ENCODE data around the gene CD109. TPM values are rescaled to one million over a fixed set of nuclear protein-coding genes. Genes with fewer than 3 reads are reported as not detected.

The CD109 gene
- total RNA-seq, 1 experiment from 2014 or later = 3.2 TPM

DNA sequence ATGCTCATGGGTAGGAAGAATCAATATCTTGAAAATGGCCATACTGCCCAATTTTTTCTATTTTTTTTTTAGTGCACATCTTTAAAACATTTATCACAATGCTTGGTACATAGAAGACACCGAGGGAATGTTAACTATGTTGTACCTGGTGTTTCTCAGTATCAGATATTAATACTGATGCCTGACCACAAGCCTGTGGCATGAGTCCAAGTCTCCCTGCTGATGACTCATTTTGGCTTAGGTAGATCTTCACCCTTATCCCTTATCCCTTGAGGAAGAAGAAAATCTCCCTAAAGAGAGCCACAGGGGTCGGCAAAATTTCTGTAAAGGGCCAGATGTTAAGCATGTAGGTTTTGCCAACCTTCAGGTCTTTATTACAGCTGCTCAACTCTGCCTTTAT is 14.5 kb downstream of the CD109 start:
- Mint-ChIP-seq H3K9me3 (0 out of 5 replicates have a peak, but pooled peaks cover 0 to 2% of the 10 kb centered on the region in 2 experiments), H3K4me3 (no peak overlapping the region), H3K27ac (no peak overlapping the region), H3K36me3 (ENCODE audit: insufficient read depth in 1 of 3, low read depth in 3 of 3) (no peaks in the 10 kb centered on the region), H3K27me3 (ENCODE audit: low read depth) (no peaks in the 10 kb centered on the region), H3K4me1 (peaks cover 17 to 20% of the 10 kb centered on the region in 2 experiments)
- Histone ChIP-seq H3K4ac (ENCODE audit: low read depth, low read length) (no peak overlapping the region), H2BK15ac (ENCODE audit: low read depth, low read length) (no peak overlapping the region), H4K20me1 (ENCODE audit: control insufficient read depth, insufficient read depth, insufficient read length) (no peaks in the 10 kb centered on the region), H3K9me3 (ENCODE audit: control insufficient read depth, low read depth, low read length) (no peaks in the 10 kb centered on the region), H2AFZ (ENCODE audit: low read length) (no peak overlapping the region), H2AK5ac (ENCODE audit: insufficient read length, low read length) (no peak overlapping the region), H3K27ac (ENCODE audit: insufficient read length, low read depth, low read length) (no peak overlapping the region), H3K18ac (ENCODE audit: insufficient read length, low read depth, low read length) (no peak overlapping the region), H2BK12ac (ENCODE audit: insufficient read length, low read depth, low read length) (no peak overlapping the region), H3T11ph (ENCODE audit: low read length) (no peak overlapping the region), H4K8ac (replicated peaks; ENCODE audit: insufficient read length, low read depth, low read length) (no peak overlapping the region), H3K79me2 (ENCODE audit: insufficient read depth, low read length) (no peaks in the 10 kb centered on the region), H4K5ac (ENCODE audit: insufficient read length, low read depth, low read length) (no peak overlapping the region), H4K91ac (ENCODE audit: insufficient read length, low read depth, low read length) (no peak overlapping the region), H3K27me3 (ENCODE audit: insufficient read depth, low read length) (no peaks in the 10 kb centered on the region), H2BK20ac (ENCODE audit: low read depth, low read length, poor library complexity, severe bottlenecking) (no peak overlapping the region), H2BK120ac (ENCODE audit: low read depth, low read length, poor library complexity, severe bottlenecking) (no peak overlapping the region), H3K9ac (ENCODE audit: extremely low read depth, insufficient read length, low read length) (no peak overlapping the region), H3K4me1 (ENCODE audit: insufficient read depth, low read length) (no peaks in the 10 kb centered on the region), H3K79me1 (ENCODE audit: insufficient read depth, low read depth, low read length, poor library complexity, severe bottlenecking) (no peaks in the 10 kb centered on the region), H3K23ac (ENCODE audit: insufficient read length, low read depth, low read length) (no peak overlapping the region), H3K4me2 (ENCODE audit: insufficient read depth, insufficient read length, low read length) (no peak overlapping the region), H2BK5ac (ENCODE audit: insufficient read length, low read length) (no peak overlapping the region), H3K14ac (ENCODE audit: insufficient read depth, low read length) (no peak overlapping the region), H3K56ac (ENCODE audit: insufficient read length, low read depth, low read length) (no peak overlapping the region), H3K23me2 (ENCODE audit: insufficient read length, low read depth, low read length, poor library complexity, severe bottlenecking) (no peaks in the 10 kb centered on the region)
- WGBS (ENCODE audit: extremely low coverage, insufficient read length, low lambda C conversion rate) = no CpG with 5 or more reads among the region's 2 CpGs
- no peak for DNase-seq
- TF ChIP-seq, protein P1, sequence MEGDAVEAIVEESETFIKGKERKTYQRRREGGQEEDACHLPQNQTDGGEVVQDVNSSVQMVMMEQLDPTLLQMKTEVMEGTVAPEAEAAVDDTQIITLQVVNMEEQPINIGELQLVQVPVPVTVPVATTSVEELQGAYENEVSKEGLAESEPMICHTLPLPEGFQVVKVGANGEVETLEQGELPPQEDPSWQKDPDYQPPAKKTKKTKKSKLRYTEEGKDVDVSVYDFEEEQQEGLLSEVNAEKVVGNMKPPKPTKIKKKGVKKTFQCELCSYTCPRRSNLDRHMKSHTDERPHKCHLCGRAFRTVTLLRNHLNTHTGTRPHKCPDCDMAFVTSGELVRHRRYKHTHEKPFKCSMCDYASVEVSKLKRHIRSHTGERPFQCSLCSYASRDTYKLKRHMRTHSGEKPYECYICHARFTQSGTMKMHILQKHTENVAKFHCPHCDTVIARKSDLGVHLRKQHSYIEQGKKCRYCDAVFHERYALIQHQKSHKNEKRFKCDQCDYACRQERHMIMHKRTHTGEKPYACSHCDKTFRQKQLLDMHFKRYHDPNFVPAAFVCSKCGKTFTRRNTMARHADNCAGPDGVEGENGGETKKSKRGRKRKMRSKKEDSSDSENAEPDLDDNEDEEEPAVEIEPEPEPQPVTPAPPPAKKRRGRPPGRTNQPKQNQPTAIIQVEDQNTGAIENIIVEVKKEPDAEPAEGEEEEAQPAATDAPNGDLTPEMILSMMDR (conservative IDR thresholded peaks at IDR 0.05) = no peak
